CD4-positive, CD25-positive, alpha-beta regulatory T cell (primary cell): ENCODE measurements around the gene ABCD4. TPM values are rescaled to one million over a fixed set of nuclear protein-coding genes. Genes with fewer than 3 reads are reported as not detected.

Experiments used
- ATAC-seq, 2 donors: fragments of 150-1000 bp; cut with Tn5 transposase; one replicate each; pipeline ENCODE4 v1.10.0; 2021; ENCODE audit warnings: low read depth in 2 of 2, moderate number of reproducible peaks in 2 of 2, moderate library complexity in 1 of 2
- DNase-seq, 3 donors: peaks; one replicate each; pipeline versions ENCODE4 v3.0.0 to v3.0.0-alpha.2; 2012 to 2022; ENCODE audit warnings: mixed read lengths in 1 of 3
- H3K27ac ChIP-seq: one replicate; pipeline ENCODE4 v1.7.0; 2013; ENCODE audit warnings: mild to moderate bottlenecking, low read length; ENCODE audit not compliant: insufficient read depth, poor library complexity, severe bottlenecking
- H3K27me3 ChIP-seq: one replicate; pipeline ENCODE4 v1.7.0; 2013; ENCODE audit warnings: low read length; ENCODE audit not compliant: control insufficient read depth, insufficient read depth
- H3K36me3 ChIP-seq: one replicate; pipeline ENCODE4 v1.7.0; 2013; ENCODE audit warnings: mild to moderate bottlenecking, low read length, moderate library complexity; ENCODE audit not compliant: control insufficient read depth, insufficient read depth
- H3K4me1 ChIP-seq: 2 replicates; pipeline ENCODE4 v1.7.0; 2013; ENCODE audit warnings: mild to moderate bottlenecking, low read length; ENCODE audit not compliant: insufficient read depth, control insufficient read depth, poor library complexity, severe bottlenecking
- H3K4me3 ChIP-seq: one replicate; pipeline ENCODE4 v1.7.0; 2013; ENCODE audit warnings: low read depth, mild to moderate bottlenecking, low read length, moderate library complexity
- H3K9me3 ChIP-seq, 2 experiments: 1 replicate in 1 of 2; 2 replicates in 1 of 2; pipeline ENCODE4 v1.7.0; 2013; ENCODE audit warnings: low read length in 2 of 2, mild to moderate bottlenecking in 1 of 2, moderate library complexity in 1 of 2; ENCODE audit not compliant: control insufficient read depth in 2 of 2
- H3K27ac Mint-ChIP-seq, 3 donors: one replicate each; pipeline ENCODE4 v1.8.0; 2020 to 2022; ENCODE audit warnings: mild to moderate bottlenecking in 3 of 3, mixed read lengths in 3 of 3, moderate library complexity in 2 of 3
- H3K27me3 Mint-ChIP-seq: one replicate; pipeline ENCODE4 v1.8.0; 2022; ENCODE audit warnings: mild to moderate bottlenecking, mixed read lengths
- H3K36me3 Mint-ChIP-seq: one replicate; pipeline ENCODE4 v1.8.0; 2020; ENCODE audit warnings: mixed read lengths
- H3K4me1 Mint-ChIP-seq, 4 donors: one replicate each; pipeline ENCODE4 v1.8.0; 2020 to 2022; ENCODE audit warnings: mixed read lengths in 4 of 4, mild to moderate bottlenecking in 1 of 4
- H3K4me3 Mint-ChIP-seq, 4 donors: one replicate each; pipeline ENCODE4 v1.8.0; 2020 to 2022; ENCODE audit warnings: mild to moderate bottlenecking in 4 of 4, mixed read lengths in 4 of 4, moderate library complexity in 3 of 4
- H3K9me3 Mint-ChIP-seq, 7 donors: one replicate each; pipeline ENCODE4 v1.8.0; 2020 to 2022; ENCODE audit warnings: mixed read lengths in 7 of 7, mild to moderate bottlenecking in 3 of 7, moderate library complexity in 2 of 7
- polyA plus RNA-seq, 4 donors: library from polyadenylated mRNA; unstranded; fragments of 300-500 nt; fragmentation: Illumina TruSeq; gene quantifications; one replicate each; pipeline ENCODE4 v1.2.3, GENCODE V29; 2021
- total RNA-seq: library from RNA; stranded (reverse); gene quantifications from one replicate; pipeline ENCODE4 v1.2.3, GENCODE V29; 2022

Gene ABCD4
- total and polyA plus RNA-seq, 5 donors from 2014 or later, result 21.8 to 71.4 (median 27.6) TPM

DNA sequence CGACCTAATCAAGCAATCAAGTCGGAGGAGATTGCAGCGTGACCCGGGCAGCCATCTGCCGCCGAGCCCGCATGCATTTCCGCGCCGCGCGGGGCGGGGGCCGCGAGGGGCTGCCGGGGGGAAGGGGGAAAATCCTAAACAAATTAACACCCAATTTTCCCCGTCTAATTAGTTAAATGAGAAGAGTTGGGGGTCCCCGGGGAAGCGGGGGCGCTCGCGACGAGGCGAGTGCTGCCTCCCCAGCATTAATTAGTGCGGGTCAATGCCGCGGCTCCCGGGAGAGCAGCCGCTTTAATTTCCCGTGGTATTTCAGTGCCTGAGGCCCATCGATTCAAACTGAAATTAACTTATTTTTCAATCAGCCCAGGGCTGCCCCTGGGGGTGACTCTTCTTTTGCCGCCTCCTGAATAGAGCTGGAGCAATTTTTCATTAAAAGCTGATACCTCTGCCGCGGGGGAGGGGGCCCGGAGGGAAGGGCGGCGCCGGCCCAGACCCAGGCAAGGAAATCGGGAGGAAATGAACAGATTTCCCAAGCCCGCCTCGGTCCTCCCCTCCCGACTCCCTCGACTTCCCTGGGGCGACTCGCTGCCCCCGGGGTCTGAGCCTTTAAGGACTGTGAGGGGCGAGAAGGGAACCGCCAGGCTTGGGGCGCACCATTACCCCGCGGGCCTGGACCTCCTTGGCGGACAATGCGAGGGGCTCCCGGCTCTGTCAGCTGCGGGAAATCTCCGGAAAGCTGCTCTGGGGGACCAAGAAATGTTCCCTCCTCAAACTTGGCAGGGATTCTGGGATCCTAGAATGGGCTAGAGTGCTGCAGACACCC is 44.6 kb downstream of the ABCD4 start:
- Mint-ChIP-seq H3K4me3 (peak overlapping the region; percentile 82 to 86 (median 84)), H3K36me3 (no peaks in the 10 kb centered on the region), H3K27me3 (peaks cover 52% of the 10 kb centered on the region), H3K27ac (peak overlapping the region in 2 of 3 donors; percentile 51 to 76), H3K9me3 (peaks cover 0 to 1% (median 0%) of the 10 kb centered on the region in 7 donors), H3K4me1 (peaks cover 0 to 14% (median 3%) of the 10 kb centered on the region in 4 donors)
- Histone ChIP-seq H3K36me3 (no peaks in the 10 kb centered on the region), H3K9me3 (no peaks in the 10 kb centered on the region), H3K27me3 (no peaks in the 10 kb centered on the region), H3K27ac (no peak overlapping the region), H3K4me1 (peaks cover 14% of the 10 kb centered on the region), H3K4me3 (peak overlapping the region; percentile 69)
- DNase-seq, result no peak
- ATAC-seq, result no peak

- peaks cover 0 to 14% (median 3%) of the 10 kb centered on the region in 4 donors for H3K4me1 Mint-ChIP-seq
- peak overlapping the region in 1 of 3 donors; percentile 76 for H3K27ac Mint-ChIP-seq
- H3K27me3 ChIP-seq, result no peaks in the 10 kb centered on the region
Measured at GRCh38 chr14:74257078-74257940, 45.4 kb downstream of the ABCD4 start.

DNA sequence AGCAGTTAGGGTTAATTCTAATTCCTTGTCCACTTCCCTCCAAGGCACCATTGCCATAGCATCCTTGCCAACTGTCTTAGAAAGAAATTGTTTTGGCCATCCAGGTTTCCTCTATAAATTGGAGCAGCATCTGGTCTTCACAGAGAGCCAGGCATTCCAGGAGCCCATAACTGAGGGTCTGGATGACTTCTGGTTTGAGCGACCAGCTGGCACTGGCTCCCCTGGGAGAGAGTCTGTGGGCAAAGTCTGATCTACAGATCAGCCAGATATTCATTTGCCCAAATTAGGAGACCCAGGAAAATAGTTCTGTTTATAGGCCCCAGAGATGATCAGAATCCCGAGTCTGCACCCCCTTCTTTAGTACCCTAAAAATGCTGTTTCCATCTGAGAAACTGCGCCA is 47.5 kb downstream of the ABCD4 start:
- DNase-seq, result no peak
- H3K4me3 ChIP-seq, result no peak overlapping the region
- Mint-ChIP-seq H3K27me3 (peaks cover 46% of the 10 kb centered on the region), H3K9me3 (no peaks in the 10 kb centered on the region), H3K36me3 (peaks cover 3% of the 10 kb centered on the region), H3K27ac (no peak overlapping the region), H3K4me3 (no peak overlapping the region), H3K4me1 (peaks cover 0 to 20% (median 10%) of the 10 kb centered on the region in 4 donors)
- no peaks in the 10 kb centered on the region for H3K27me3 ChIP-seq
- no peaks in the 10 kb centered on the region for H3K9me3 ChIP-seq
- ATAC-seq, result no peak
- H3K4me1 ChIP-seq, result peaks cover 19% of the 10 kb centered on the region
- no peak overlapping the region for H3K27ac ChIP-seq
- H3K36me3 ChIP-seq, result no peaks in the 10 kb centered on the region

More at GRCh38 chr14:74257078-74257940, 45.4 kb downstream of the ABCD4 start:
- peak overlapping the region; percentile 82 to 86 (median 84) for H3K4me3 Mint-ChIP-seq
- no peak overlapping the region for H3K27ac ChIP-seq
- no peaks in the 10 kb centered on the region for H3K36me3 ChIP-seq
- ATAC-seq, result peak; percentile 86 to 91
- H3K36me3 Mint-ChIP-seq, result no peaks in the 10 kb centered on the region
- no peaks in the 10 kb centered on the region for H3K9me3 Mint-ChIP-seq
- peak; percentile 45 to 63 (median 61) for DNase-seq
- H3K9me3 ChIP-seq, result no peaks in the 10 kb centered on the region
- H3K27me3 Mint-ChIP-seq, result peaks cover 51% of the 10 kb centered on the region
- peak overlapping the region; percentile 69 for H3K4me3 ChIP-seq
- H3K4me1 ChIP-seq, result peaks cover 14% of the 10 kb centered on the region

DNA sequence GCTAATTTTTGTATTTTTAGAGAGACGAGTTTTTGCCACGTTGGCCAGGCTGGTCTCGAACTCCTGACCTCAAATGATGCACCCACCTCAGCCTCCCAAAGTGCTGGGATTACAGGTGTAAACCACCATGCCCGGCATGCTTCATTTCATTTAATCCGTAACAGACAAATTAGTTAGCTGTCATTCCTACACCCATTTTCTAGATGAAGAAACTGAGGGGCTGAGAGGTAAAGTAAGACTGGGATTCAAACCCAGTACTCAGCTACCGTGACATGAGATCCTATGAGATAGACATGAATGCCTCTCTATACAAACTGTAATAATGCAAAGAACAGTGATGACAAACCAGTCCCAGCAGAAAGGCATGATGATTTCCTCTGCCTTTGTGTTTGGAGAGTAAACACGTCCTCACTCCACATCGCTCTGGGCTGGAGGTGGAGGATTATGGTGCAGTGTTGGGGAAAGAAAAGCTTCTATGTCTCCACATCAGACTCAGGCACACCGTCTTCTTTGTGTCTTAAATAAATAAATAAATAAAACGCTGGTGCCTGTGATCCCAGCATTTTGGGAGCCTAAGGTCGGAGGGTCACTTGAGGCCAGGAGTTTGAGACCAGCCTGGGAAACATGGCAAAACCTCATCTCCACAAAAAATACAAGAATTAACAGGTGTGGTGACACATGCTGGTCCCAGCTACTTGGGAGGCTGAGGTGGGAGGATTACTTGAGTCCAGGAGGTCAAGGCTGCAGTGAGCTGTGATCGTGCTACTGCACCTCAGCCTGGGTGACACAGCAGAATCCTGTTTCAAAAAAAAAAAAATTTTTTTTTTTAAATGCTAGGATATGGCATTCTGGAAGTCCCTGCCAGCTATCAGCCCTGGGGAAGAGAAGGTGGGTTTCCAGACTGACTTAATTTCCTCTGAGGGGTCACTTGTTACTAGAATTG is 53.0 kb downstream of the ABCD4 start:
- H3K9me3 Mint-ChIP-seq, result peaks cover 0 to 2% (median 0%) of the 10 kb centered on the region in 7 donors
- H3K27me3 Mint-ChIP-seq, result peaks cover 57% of the 10 kb centered on the region
- peaks cover under 1% of the 10 kb centered on the region for H3K27me3 ChIP-seq
- peaks cover 5% of the 10 kb centered on the region for H3K4me1 ChIP-seq
- no peaks in the 10 kb centered on the region for H3K36me3 ChIP-seq
- H3K4me3 ChIP-seq, result no peak overlapping the region
- peaks cover 3% of the 10 kb centered on the region for H3K36me3 Mint-ChIP-seq
- H3K4me1 Mint-ChIP-seq, result peaks cover 0 to 8% (median 6%) of the 10 kb centered on the region in 4 donors
- H3K9me3 ChIP-seq, result no peaks in the 10 kb centered on the region
- H3K27ac ChIP-seq, result no peak overlapping the region
- H3K27ac Mint-ChIP-seq, result no peak overlapping the region
- no peak overlapping the region for H3K4me3 Mint-ChIP-seq
- ATAC-seq (no peak), DNase-seq (no peak)

DNA sequence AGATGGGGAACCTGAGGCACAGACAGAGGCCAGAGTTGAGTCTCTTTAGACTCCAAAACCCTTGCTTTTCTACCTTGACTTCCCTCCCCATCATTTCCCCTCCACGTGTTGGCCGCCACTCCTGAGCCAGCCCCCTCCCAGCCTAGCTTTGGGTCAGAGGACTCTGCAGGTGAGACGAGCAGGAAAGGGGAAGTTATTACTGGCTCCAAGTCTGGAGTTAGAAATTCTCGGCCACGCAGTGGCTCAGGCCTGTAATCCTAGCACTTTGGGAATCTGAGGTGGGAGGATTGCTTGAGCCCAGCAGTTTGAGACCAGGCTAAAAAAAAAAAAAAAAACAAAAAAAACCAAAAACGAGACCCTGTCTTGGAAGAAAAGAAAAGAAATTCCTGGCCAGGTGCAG is 54.7 kb downstream of the ABCD4 start:
- Histone ChIP-seq H3K4me3 (no peak overlapping the region), H3K36me3 (no peaks in the 10 kb centered on the region), H3K27me3 (peaks cover 13% of the 10 kb centered on the region), H3K9me3 (no peaks in the 10 kb centered on the region), H3K4me1 (peaks cover 5% of the 10 kb centered on the region), H3K27ac (no peak overlapping the region)
- DNase-seq, result no peak
- peaks cover 0 to 3% (median 0%) of the 10 kb centered on the region in 7 donors for H3K9me3 Mint-ChIP-seq
- no peak for ATAC-seq
- H3K27me3 Mint-ChIP-seq, result peaks cover 64% of the 10 kb centered on the region
- peak overlapping the region in 1 of 4 donors; percentile 49 for H3K4me3 Mint-ChIP-seq
- H3K27ac Mint-ChIP-seq, result no peak overlapping the region
- peaks cover 0 to 10% (median 7%) of the 10 kb centered on the region in 4 donors for H3K4me1 Mint-ChIP-seq
- H3K36me3 Mint-ChIP-seq, result peaks cover 3% of the 10 kb centered on the region

GRCh38 chr14:74246542-74246941 is 56.2 kb downstream of the ABCD4 start:
- H3K27ac Mint-ChIP-seq, result no peak overlapping the region
- peaks cover under 1% of the 10 kb centered on the region for H3K36me3 Mint-ChIP-seq
- H3K4me1 ChIP-seq, result peaks cover 5% of the 10 kb centered on the region
- no peak overlapping the region for H3K27ac ChIP-seq
- no peaks in the 10 kb centered on the region for H3K9me3 ChIP-seq
- no peak overlapping the region for H3K4me3 ChIP-seq
- no peaks in the 10 kb centered on the region for H3K36me3 ChIP-seq
- no peak overlapping the region for H3K4me3 Mint-ChIP-seq
- peaks cover 0 to 18% (median 9%) of the 10 kb centered on the region in 4 donors for H3K4me1 Mint-ChIP-seq
- H3K27me3 ChIP-seq, result peaks cover 25% of the 10 kb centered on the region
- H3K27me3 Mint-ChIP-seq, result peaks cover 76% of the 10 kb centered on the region
- DNase-seq (no peak), ATAC-seq (no peak)
- peaks cover 0 to 5% (median 0%) of the 10 kb centered on the region in 7 donors for H3K9me3 Mint-ChIP-seq

DNA sequence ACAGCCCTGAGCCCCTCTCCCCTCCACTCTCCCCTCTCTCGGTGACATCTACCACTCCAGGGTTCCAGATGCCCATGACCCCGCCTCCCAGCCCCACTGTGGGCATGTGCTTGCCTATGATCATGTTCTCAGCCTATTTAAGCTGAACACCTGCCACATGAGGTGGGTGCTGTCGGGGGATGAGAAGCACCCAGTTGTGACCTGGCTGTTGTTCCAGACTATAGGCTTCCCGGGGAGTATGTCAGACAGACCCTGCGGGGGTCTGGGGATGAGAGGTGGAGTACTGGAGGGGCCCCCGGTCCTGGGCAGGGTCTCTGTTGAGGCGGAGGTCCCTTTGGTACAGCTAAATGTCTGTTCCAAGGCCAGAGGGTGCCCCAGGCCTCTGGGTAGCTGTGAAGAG is 57.4 kb downstream of the ABCD4 start:
- Histone ChIP-seq H3K36me3 (no peaks in the 10 kb centered on the region), H3K9me3 (no peaks in the 10 kb centered on the region), H3K27me3 (peaks cover 27% of the 10 kb centered on the region), H3K27ac (no peak overlapping the region), H3K4me1 (peaks cover 14% of the 10 kb centered on the region), H3K4me3 (no peak overlapping the region)
- Mint-ChIP-seq H3K27ac (no peak overlapping the region), H3K4me1 (peaks cover 0 to 24% (median 9%) of the 10 kb centered on the region in 4 donors), H3K27me3 (peaks cover 81% of the 10 kb centered on the region), H3K4me3 (peak overlapping the region in 1 of 4 donors; percentile 17), H3K9me3 (peaks cover 0 to 5% (median 0%) of the 10 kb centered on the region in 7 donors), H3K36me3 (no peaks in the 10 kb centered on the region)
- ATAC-seq (no peak), DNase-seq (no peak)
